HuH-7.5 (cell line): ENCODE data around the gene SLC34A3.
A peak's percentile ranks its signal among the peaks of the same experiment; 100 is the strongest.
"Not testable (repeated sequence)": the region's sequence is repeated elsewhere in the genome, so short reads cannot be mapped to it uniquely, and the experiment has no call there.

Source experiments
- DNase-seq: peaks from one replicate; pipeline ENCODE4 v3.0.0; 2011; ENCODE audit warnings: low spot score

Gene SLC34A3

GRCh38 chr9:137241490-137242268 is 11.0 kb downstream of the SLC34A3 start:
- DNase-seq, result no peak

- no peak for DNase-seq
Measured at GRCh38 chr9:137242269-137243203, 11.8 kb downstream of the SLC34A3 start.

- DNase-seq, result not testable (repeated sequence)
Measured at GRCh38 chr9:137243266-137243625, 12.5 kb downstream of the SLC34A3 start.

GRCh38 chr9:137243626-137244485 is 13.2 kb downstream of the SLC34A3 start:
- no peak for DNase-seq

- no peak for DNase-seq
Measured at GRCh38 chr9:137244486-137245449, 14.1 kb downstream of the SLC34A3 start.

- DNase-seq, result no peak
Measured at GRCh38 chr9:137245450-137246421, 15.0 kb downstream of the SLC34A3 start.

GRCh38 chr9:137247135-137247915 is 16.6 kb downstream of the SLC34A3 start:
- DNase-seq, result no peak

- DNase-seq, result no peak
Measured at GRCh38 chr9:137247916-137248175, 17.1 kb downstream of the SLC34A3 start.

- no peak for DNase-seq
Measured at GRCh38 chr9:137250329-137251193, 19.9 kb downstream of the SLC34A3 start.

- DNase-seq, result no peak
Measured at GRCh38 chr9:137251194-137251461, 20.4 kb downstream of the SLC34A3 start, which contains the start of gene STPG3. TSS of gene STPG3 (plus strand) at chr9:137251286. CDS start at chr9:137251287, 1 bp downstream.

GRCh38 chr9:137251490-137252268 is 21.0 kb downstream of the SLC34A3 start:
- no peak for DNase-seq

GRCh38 chr9:137252555-137253506 is 22.1 kb downstream of the SLC34A3 start:
- DNase-seq, result no peak

GRCh38 chr9:137253717-137254623 is 23.3 kb downstream of the SLC34A3 start:
- no peak for DNase-seq

GRCh38 chr9:137254624-137255447 is 24.1 kb downstream of the SLC34A3 start, which contains the start of gene NELFB:
TSS of gene NELFB (plus strand) at chr9:137255327.
- DNase-seq, result peak; percentile 99
